HAP-1 (cell line): ENCODE data around the gene GDF7.

ENCODE experiments used
- DNase-seq, 2 experiments: peaks; one replicate each; pipeline ENCODE4 v3.0.0-alpha.2; 2016 to 2020; ENCODE audit warnings: low spot score in 2 of 2
- H3K27me3 ChIP-seq: fragments of 250-450 bp; sonication (Bioruptor Pico); 2 replicates; pipeline ENCODE4 v1.5.1; 2020; ENCODE audit warnings: low read depth, mild to moderate bottlenecking, moderate library complexity
- H3K36me3 ChIP-seq: fragments of 250-450 bp; sonication (Bioruptor Pico); replicated peaks from 2 replicates; pipeline ENCODE4 v1.5.1; 2020; ENCODE audit warnings: mild to moderate bottlenecking
- H3K4me1 ChIP-seq: fragments of 250-450 bp; sonication (Bioruptor Pico); 2 replicates; pipeline ENCODE4 v1.5.1; 2020; ENCODE audit warnings: mild to moderate bottlenecking
- H3K4me3 ChIP-seq: fragments of 250-450 bp; sonication (Bioruptor Pico); 2 replicates; pipeline ENCODE4 v1.5.1; 2020; ENCODE audit warnings: mild to moderate bottlenecking, moderate library complexity
- H3K9me3 ChIP-seq: fragments of 250-450 bp; sonication (Bioruptor Pico); 2 replicates; pipeline ENCODE4 v1.5.1; 2020; ENCODE audit warnings: mild to moderate bottlenecking, moderate library complexity
- in situ Hi-C: fragments of 300-500 bp; cut with MboI; formaldehyde crosslinking; loops from 3 replicates; pipeline ENCODE4 v1.14.3; 2020; ENCODE audit warnings: low sequenced_read_pairs, inconsistent platforms, mixed read lengths

GDF7 gene

GRCh38 chr2:20633001-20633400, 33.9 kb upstream of the GDF7 start:
- H3K4me3 ChIP-seq, result no peak overlapping the region
- peaks cover 4% of the 10 kb centered on the region; the same call in 1 of the 2 replicates for H3K36me3 ChIP-seq
- peaks cover 8% of the 10 kb centered on the region; the same call in 1 of the 2 replicates for H3K4me1 ChIP-seq
- no peaks in the 10 kb centered on the region for H3K9me3 ChIP-seq
- no peak for DNase-seq
- no peaks in the 10 kb centered on the region for H3K27me3 ChIP-seq
- in situ Hi-C loops, result loop anchor here (25.0 kb wide), 1 partner anchor 496 kb away; no protein-coding TSS in a partner anchor

- H3K36me3 ChIP-seq, result peaks cover 4% of the 10 kb centered on the region; the same call in 1 of the 2 replicates
- H3K4me3 ChIP-seq, result no peak overlapping the region
- no peaks in the 10 kb centered on the region for H3K27me3 ChIP-seq
- no peaks in the 10 kb centered on the region for H3K9me3 ChIP-seq
- peaks cover 8% of the 10 kb centered on the region; the same call in 1 of the 2 replicates for H3K4me1 ChIP-seq
- no peak for DNase-seq
- in situ Hi-C loops, result loop anchor here (25.0 kb wide), 1 partner anchor 497 kb away; no protein-coding TSS in a partner anchor
Observed at GRCh38 chr2:20633794-20634506, 33.0 kb upstream of the GDF7 start.

DNA sequence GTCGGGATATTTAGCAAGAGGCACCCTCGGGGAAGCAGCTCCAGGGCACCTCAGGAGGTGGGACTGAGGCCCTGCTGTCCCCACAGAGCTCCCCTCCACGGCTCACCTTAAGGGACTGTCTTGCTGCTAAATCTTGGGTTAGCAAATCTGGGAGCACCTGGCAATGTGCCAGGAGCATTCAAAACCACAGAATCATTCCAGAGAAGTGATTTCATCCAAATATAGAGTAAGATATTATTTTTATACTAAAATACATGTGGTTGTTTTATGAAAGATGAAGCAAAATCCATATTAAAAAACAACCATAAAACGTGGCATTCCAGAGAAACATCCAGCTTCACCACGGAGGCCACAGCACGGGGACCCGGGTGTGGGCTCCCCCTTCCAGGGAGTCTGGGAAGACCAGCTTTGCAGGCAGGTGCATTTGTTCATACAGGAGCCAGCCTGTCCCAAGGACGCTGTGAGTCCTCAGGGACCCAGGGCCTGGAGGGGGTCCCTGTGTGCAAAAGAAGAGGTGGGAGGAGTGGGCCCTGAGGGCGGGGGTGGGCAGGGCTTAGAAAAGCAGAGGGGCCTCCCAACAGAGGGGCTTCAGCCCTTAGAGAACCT, 32.3 kb upstream of the GDF7 start:
- no peak for DNase-seq
- Histone ChIP-seq H3K36me3 (peaks cover 4% of the 10 kb centered on the region; the same call in 1 of the 2 replicates), H3K4me1 (peaks cover 8% of the 10 kb centered on the region; the same call in 1 of the 2 replicates), H3K9me3 (no peaks in the 10 kb centered on the region), H3K27me3 (no peaks in the 10 kb centered on the region), H3K4me3 (no peak overlapping the region)
- in situ Hi-C loops, result loop anchor here (25.0 kb wide), 1 partner anchor 497 kb away; no protein-coding TSS in a partner anchor

GRCh38 chr2:20635113-20635510, 31.8 kb upstream of the GDF7 start:
- Histone ChIP-seq H3K4me3 (no peak overlapping the region), H3K27me3 (no peaks in the 10 kb centered on the region), H3K9me3 (no peaks in the 10 kb centered on the region), H3K4me1 (peaks cover 8% of the 10 kb centered on the region; the same call in 1 of the 2 replicates), H3K36me3 (peaks cover 4% of the 10 kb centered on the region; the same call in 1 of the 2 replicates)
- DNase-seq, result no peak
- in situ Hi-C loops, result loop anchor here (25.0 kb wide), 1 partner anchor 498 kb away; no protein-coding TSS in a partner anchor

DNA sequence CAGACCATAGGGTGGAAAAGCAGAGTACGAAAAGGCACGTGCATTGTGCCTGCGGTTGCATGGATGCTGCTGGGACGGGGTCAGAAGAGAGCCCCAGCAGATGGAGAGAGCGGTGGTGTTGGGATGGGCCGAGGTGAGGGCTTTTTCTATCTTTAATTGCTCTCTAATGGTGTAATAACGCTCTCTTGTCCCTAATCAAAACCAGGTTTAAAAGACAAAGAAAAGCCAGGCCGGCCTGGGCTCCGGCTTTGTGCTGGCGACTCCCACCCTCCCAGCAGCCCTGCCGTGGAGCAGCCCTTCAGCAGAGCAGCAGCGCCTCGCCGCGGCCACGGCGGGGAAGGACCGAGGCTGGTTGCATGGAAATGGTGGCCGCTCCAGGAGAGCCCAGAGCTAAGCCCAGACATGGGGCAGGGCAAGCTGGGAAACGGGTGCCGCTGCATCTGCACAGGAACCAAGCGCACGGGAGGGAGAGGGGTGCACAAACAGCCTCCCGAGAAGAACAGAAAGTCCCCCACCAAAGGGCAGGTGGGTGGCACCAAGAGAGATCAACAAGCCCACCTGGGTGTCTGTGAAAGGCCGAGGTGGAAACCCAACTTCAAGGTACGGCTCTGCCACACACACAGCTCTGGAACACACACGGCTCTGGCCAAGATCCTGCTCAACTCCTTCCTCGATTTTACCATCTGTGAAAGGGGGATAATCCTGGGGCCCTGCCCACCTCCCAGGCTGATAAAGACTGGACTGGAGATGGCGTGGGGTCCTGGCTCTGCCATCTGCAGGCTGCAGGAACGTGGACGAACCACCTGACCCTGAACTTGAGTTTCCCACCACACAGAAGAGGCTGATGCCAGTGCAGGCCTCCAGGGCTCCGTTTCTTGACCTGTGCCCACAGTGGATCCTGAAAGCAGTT, 31.0 kb upstream of the GDF7 start:
- in situ Hi-C loops, result loop anchor here (25.0 kb wide), 1 partner anchor 499 kb away; no protein-coding TSS in a partner anchor
- peak; percentile 81 to 91 for DNase-seq
- Histone ChIP-seq H3K9me3 (no peaks in the 10 kb centered on the region), H3K4me3 (no peak overlapping the region), H3K4me1 (peaks cover 8% of the 10 kb centered on the region; the same call in 1 of the 2 replicates), H3K36me3 (peaks cover 4% of the 10 kb centered on the region; the same call in 1 of the 2 replicates), H3K27me3 (no peaks in the 10 kb centered on the region)

GRCh38 chr2:20637147-20637546, 29.8 kb upstream of the GDF7 start:
- in situ Hi-C loops, result loop anchor here (25.0 kb wide), 1 partner anchor 500 kb away; no protein-coding TSS in a partner anchor
- H3K4me1 ChIP-seq, result peaks cover 8% of the 10 kb centered on the region; the same call in 1 of the 2 replicates
- H3K9me3 ChIP-seq, result no peaks in the 10 kb centered on the region
- no peak for DNase-seq
- H3K36me3 ChIP-seq, result peaks cover 13% of the 10 kb centered on the region; the same call in 1 of the 2 replicates
- H3K4me3 ChIP-seq, result no peak overlapping the region
- H3K27me3 ChIP-seq, result no peaks in the 10 kb centered on the region

DNA sequence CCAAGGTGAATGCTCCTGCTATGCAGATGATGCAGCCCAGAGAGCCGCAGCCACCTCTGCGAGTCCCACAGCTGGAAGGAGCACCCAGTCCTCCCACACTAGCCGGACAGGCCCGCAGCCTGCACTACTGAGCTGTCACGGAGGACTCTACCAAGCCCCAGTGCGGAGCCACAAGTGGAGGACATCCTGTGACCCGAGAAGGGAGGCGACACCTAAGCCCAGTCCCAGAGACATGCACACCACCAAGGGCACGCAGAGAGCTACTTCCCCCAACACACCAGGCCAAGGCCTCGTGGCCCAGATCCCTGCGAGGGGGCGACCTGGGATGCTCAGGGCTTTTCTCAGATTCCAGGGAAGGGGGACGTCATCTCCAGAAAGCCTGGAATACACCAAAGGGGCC, 28.9 kb upstream of the GDF7 start:
- peaks cover 8% of the 10 kb centered on the region; the same call in 1 of the 2 replicates for H3K4me1 ChIP-seq
- H3K36me3 ChIP-seq, result peaks cover 14% of the 10 kb centered on the region; the same call in 1 of the 2 replicates
- DNase-seq, result no peak
- no peaks in the 10 kb centered on the region for H3K9me3 ChIP-seq
- in situ Hi-C loops, result loop anchor here (25.0 kb wide), 1 partner anchor 501 kb away; no protein-coding TSS in a partner anchor
- no peak overlapping the region for H3K4me3 ChIP-seq
- H3K27me3 ChIP-seq, result no peaks in the 10 kb centered on the region

- in situ Hi-C loops, result loop anchor here (25.0 kb wide), 1 partner anchor 502 kb away; no protein-coding TSS in a partner anchor
- no peak overlapping the region for H3K4me3 ChIP-seq
Observed at GRCh38 chr2:20638646-20639430, 28.1 kb upstream of the GDF7 start.

GRCh38 chr2:20640411-20641122, 26.4 kb upstream of the GDF7 start:
- Histone ChIP-seq H3K36me3 (peaks cover 14% of the 10 kb centered on the region; the same call in 1 of the 2 replicates), H3K27me3 (no peaks in the 10 kb centered on the region), H3K4me1 (peaks cover 4% of the 10 kb centered on the region; the same call in 1 of the 2 replicates), H3K4me3 (no peak overlapping the region), H3K9me3 (no peaks in the 10 kb centered on the region)
- no peak for DNase-seq
- in situ Hi-C loops, result loop anchor here (5.0 to 25.0 kb wide), 2 partner anchors 198 to 503 kb away; no protein-coding TSS in a partner anchor

More at GRCh38 chr2:20638646-20639430, 28.1 kb upstream of the GDF7 start:
- Histone ChIP-seq H3K4me1 (peaks cover 8% of the 10 kb centered on the region; the same call in 1 of the 2 replicates), H3K27me3 (no peaks in the 10 kb centered on the region), H3K9me3 (no peaks in the 10 kb centered on the region), H3K36me3 (peaks cover 14% of the 10 kb centered on the region; the same call in 1 of the 2 replicates)
- no peak for DNase-seq

DNA sequence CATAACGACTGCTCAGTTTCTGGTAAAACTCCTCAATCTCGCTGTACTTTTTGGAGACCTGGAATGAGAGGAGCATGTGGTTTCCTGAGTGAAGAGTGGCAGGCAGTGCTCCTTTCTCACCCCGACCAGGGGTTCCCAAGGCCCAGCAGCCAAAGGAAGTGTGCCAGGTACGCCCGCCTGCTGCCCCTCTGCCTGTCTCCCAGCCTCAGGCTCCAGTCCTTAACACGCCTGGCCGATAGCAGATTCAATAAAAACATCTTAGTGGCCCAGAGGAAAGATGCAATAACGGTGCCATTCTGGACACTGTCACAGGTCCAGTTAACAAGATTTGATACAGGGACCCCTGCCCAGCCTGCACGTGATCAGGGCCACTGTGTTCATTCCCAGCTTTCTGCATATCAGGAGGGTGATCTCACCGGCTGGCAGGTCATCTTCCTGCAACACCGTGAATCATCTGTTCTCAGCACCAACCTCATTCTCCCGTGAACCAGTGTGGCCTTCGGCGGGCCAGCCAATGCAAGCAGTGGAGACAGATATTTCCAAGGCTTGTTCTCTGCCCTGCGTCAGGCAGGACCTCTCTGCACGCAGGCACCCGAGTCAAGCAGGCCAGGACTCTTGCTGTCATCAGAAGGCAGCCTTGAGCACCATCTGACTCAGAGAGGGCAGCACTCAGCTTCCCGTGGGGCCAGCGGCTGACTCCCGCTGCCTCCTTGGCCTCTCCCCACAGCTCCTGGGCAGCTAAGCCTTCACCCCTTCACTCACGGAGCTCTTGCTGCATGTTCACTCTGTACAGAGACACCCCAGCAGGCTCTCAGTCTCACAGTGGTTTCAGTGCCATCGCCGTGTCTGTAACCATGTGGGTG, 25.6 kb upstream of the GDF7 start:
- peaks cover 14% of the 10 kb centered on the region; the same call in 1 of the 2 replicates for H3K36me3 ChIP-seq
- no peaks in the 10 kb centered on the region for H3K27me3 ChIP-seq
- in situ Hi-C loops, result loop anchor here (5.0 to 25.0 kb wide), 2 partner anchors 199 to 504 kb away; no protein-coding TSS in a partner anchor
- no peak overlapping the region for H3K4me3 ChIP-seq
- no peak for DNase-seq
- no peaks in the 10 kb centered on the region for H3K4me1 ChIP-seq
- no peaks in the 10 kb centered on the region for H3K9me3 ChIP-seq
